Gastrocnemius medialis (tissue), 4 donors: ENCODE data around the gene OR6C4.

Experiments used
- CTCF ChIP-seq, 5 experiments: fragments of 450-650 bp in 3 of 5; fragments of 200-600 bp in 2 of 5; sonication (generic) in 2 of 5; IDR thresholded peaks in 4 of 5; conservative IDR thresholded peaks in 1 of 5; 1 replicate in 4 of 5; 2 replicates in 1 of 5; pipeline ENCODE4 v1.5.1; 2016 to 2019; ENCODE audit warnings: antibody characterized with exemption in 5 of 5, mild to moderate bottlenecking in 3 of 5, moderate library complexity in 3 of 5
- POLR2A ChIP-seq, 2 donors: fragments of 450-650 bp; IDR thresholded peaks; one replicate each; pipeline ENCODE4 v1.6.1; 2017; ENCODE audit warnings: antibody characterized with exemption in 2 of 2, mild to moderate bottlenecking in 2 of 2, moderate library complexity in 2 of 2

GRCh38 chr12:55548756-55549155, 646 bp upstream of the OR6C4 start:
- no peak for TF ChIP-seq CTCF (IDR thresholded peaks at IDR 0.05 in 4 of 5, conservative IDR thresholded peaks at IDR 0.05 in 1 of 5)
- TF ChIP-seq POLR2A (IDR thresholded peaks at IDR 0.05), result no peak
